PC-9 (cell line): ENCODE measurements around the gene ELP6.

Experiments used
- CTCF ChIP-seq: fragments of 200-600 bp; sonication (generic); conservative IDR thresholded peaks from 2 replicates; pipeline ENCODE4 v1.6.1; 2017; ENCODE audit warnings: mixed run types, antibody characterized with exemption, mild to moderate bottlenecking, moderate library complexity
- EZH2 ChIP-seq: fragments of 200-600 bp; sonication (generic); IDR thresholded peaks from 2 replicates; pipeline ENCODE4 v1.8.0; 2017; ENCODE audit warnings: antibody characterized with exemption, low read depth

GRCh38 chr3:47503033-47503432 lies 10.5 kb downstream of the ELP6 start:
- TF ChIP-seq CTCF = no peak
- TF ChIP-seq EZH2 = no peak
